Suprapubic skin (tissue), 4 donors: ENCODE measurements around the gene STEAP1B. TPM values are rescaled to one million over a fixed set of nuclear protein-coding genes. Genes with fewer than 3 reads are reported as not detected.

Source experiments
- DNase-seq, 2 donors: peaks; one replicate each; pipeline ENCODE4 v3.0.0-alpha.2; 2019; ENCODE audit warnings: low spot score in 2 of 2
- H3K27ac ChIP-seq: fragments of 200-600 bp; sonication (generic); one replicate; pipeline ENCODE4 v1.5.1; 2019
- H3K27me3 ChIP-seq: fragments of 200-600 bp; sonication (generic); one replicate; pipeline ENCODE4 v1.5.1; 2019
- H3K36me3 ChIP-seq: fragments of 200-600 bp; sonication (generic); one replicate; pipeline ENCODE4 v1.5.1; 2019
- H3K4me1 ChIP-seq: fragments of 200-600 bp; sonication (generic); one replicate; pipeline ENCODE4 v1.5.1; 2019
- H3K4me3 ChIP-seq: fragments of 200-600 bp; sonication (generic); one replicate; pipeline ENCODE4 v1.5.1; 2019; ENCODE audit warnings: mild to moderate bottlenecking
- H3K9me3 ChIP-seq: fragments of 200-600 bp; sonication (generic); one replicate; pipeline ENCODE4 v1.5.1; 2019
- CTCF ChIP-seq, 2 donors: fragments of 200-600 bp in 1 of 2; fragments of 450-650 bp in 1 of 2; sonication (generic) in 1 of 2; IDR thresholded peaks; one replicate each; pipeline ENCODE4 v1.5.1; 2016 to 2019; ENCODE audit warnings: antibody characterized with exemption in 2 of 2, mild to moderate bottlenecking in 1 of 2, moderate library complexity in 1 of 2
- EP300 ChIP-seq: sonication (generic); formaldehyde crosslinking; IDR thresholded peaks from one replicate; pipeline ENCODE4 v1.6.1; 2017; ENCODE audit warnings: antibody characterized with exemption
- POLR2A ChIP-seq, 2 donors: fragments of 450-650 bp; IDR thresholded peaks; one replicate each; pipeline ENCODE4 v1.6.1; 2017; ENCODE audit warnings: antibody characterized with exemption in 2 of 2, mild to moderate bottlenecking in 2 of 2, moderate library complexity in 2 of 2
- POLR2AphosphoS5 ChIP-seq, 3 donors: sonication (generic); formaldehyde crosslinking; IDR thresholded peaks; one replicate each; pipeline ENCODE4 v1.6.1; 2017; ENCODE audit warnings: antibody characterized with exemption in 3 of 3
- WGBS: methylation state at CpG from one replicate; pipeline ENCODE4 v1.1.5; 2018; 5-methylcytosine and 5-hydroxymethylcytosine counted together
- total RNA-seq, 4 donors: library from RNA; depleted of rRNA; stranded (reverse); fragments of >200 nt; gene quantifications; one replicate each; pipeline ENCODE4 v1.1.0, GENCODE V29; 2016

STEAP1B gene
- total RNA-seq, 4 donors from 2014 or later, result 0.64 TPM; not detected in 3

GRCh38 chr7:22373911-22374310 is 126.1 kb downstream of the STEAP1B start:
- H3K36me3 ChIP-seq, result no peaks in the 10 kb centered on the region
- WGBS, result 78% methylated on average over 2 of the region's 2 CpGs
- TF ChIP-seq CTCF (IDR thresholded peaks at IDR 0.05), result no peak
- TF ChIP-seq EP300, result no peak
- no peak for TF ChIP-seq POLR2AphosphoS5 (IDR thresholded peaks at IDR 0.05)
- no peak for TF ChIP-seq POLR2A (IDR thresholded peaks at IDR 0.05)
- no peak for DNase-seq
- H3K9me3 ChIP-seq, result no peaks in the 10 kb centered on the region
- H3K4me3 ChIP-seq, result no peak overlapping the region
- no peak overlapping the region for H3K27ac ChIP-seq
- H3K4me1 ChIP-seq, result peaks cover 6% of the 10 kb centered on the region
- no peaks in the 10 kb centered on the region for H3K27me3 ChIP-seq

GRCh38 chr7:22373388-22373787 is 126.6 kb downstream of the STEAP1B start:
- no peaks in the 10 kb centered on the region for H3K9me3 ChIP-seq
- no peaks in the 10 kb centered on the region for H3K36me3 ChIP-seq
- no peak for TF ChIP-seq EP300
- no peak for TF ChIP-seq POLR2AphosphoS5 (IDR thresholded peaks at IDR 0.05)
- no peak for TF ChIP-seq POLR2A (IDR thresholded peaks at IDR 0.05)
- TF ChIP-seq CTCF (IDR thresholded peaks at IDR 0.05), result no peak
- H3K4me1 ChIP-seq, result peaks cover 6% of the 10 kb centered on the region
- H3K4me3 ChIP-seq, result no peak overlapping the region
- 50% methylated on average over 3 of the region's 3 CpGs for WGBS
- no peak overlapping the region for H3K27ac ChIP-seq
- no peak for DNase-seq
- H3K27me3 ChIP-seq, result no peaks in the 10 kb centered on the region

- WGBS, result 43% methylated on average over 6 of the region's 6 CpGs
- Histone ChIP-seq H3K4me1 (peaks cover 6% of the 10 kb centered on the region), H3K9me3 (no peaks in the 10 kb centered on the region), H3K27me3 (no peaks in the 10 kb centered on the region), H3K27ac (no peak overlapping the region), H3K36me3 (no peaks in the 10 kb centered on the region), H3K4me3 (no peak overlapping the region)
- TF ChIP-seq CTCF (IDR thresholded peaks at IDR 0.05) (no peak), EP300 (no peak), POLR2A (IDR thresholded peaks at IDR 0.05) (no peak), POLR2AphosphoS5 (IDR thresholded peaks at IDR 0.05) (no peak)
- no peak for DNase-seq
Observed at GRCh38 chr7:22372863-22373262, 127.1 kb downstream of the STEAP1B start.

GRCh38 chr7:22371878-22372277 is 128.1 kb downstream of the STEAP1B start:
- Histone ChIP-seq H3K27ac (no peak overlapping the region), H3K4me3 (no peak overlapping the region), H3K9me3 (no peaks in the 10 kb centered on the region), H3K36me3 (no peaks in the 10 kb centered on the region), H3K27me3 (no peaks in the 10 kb centered on the region), H3K4me1 (peaks cover 6% of the 10 kb centered on the region)
- TF ChIP-seq CTCF (IDR thresholded peaks at IDR 0.05) (no peak), EP300 (no peak), POLR2AphosphoS5 (IDR thresholded peaks at IDR 0.05) (no peak), POLR2A (IDR thresholded peaks at IDR 0.05) (no peak)
- DNase-seq, result no peak

Other genes with a start within 250 kb of the STEAP1B start
- 10 to 100 TPM; 22.6 to 88.5 (median 26.9) TPM for gene RAPGEF5, start 143.0 kb downstream of the STEAP1B start, total RNA-seq
- gene IL6, start 227.0 kb upstream of the STEAP1B start, total RNA-seq, result 10 to 100 TPM in 1 of 4 donors, 1 to 10 TPM in 1, under 1 TPM in 1, not detected in 1; 0.80 to 36.0 (median 6.4) TPM